Brain pericyte (primary cell): ENCODE data around the gene CLDN24.

ENCODE experiments used
- DNase-seq: peaks from one replicate; pipeline ENCODE4 v3.0.0-alpha.2; 2012; ENCODE audit warnings: low read depth, low spot score

The CLDN24 gene

GRCh38 chr4:183322326-183322725 is at the start of gene CLDN24:
Gene CLDN24 (minus strand): TSS chr4:183322426. CDS start chr4:183322426, 0 bp downstream.
- no peak for DNase-seq

- no peak for DNase-seq
Observed at GRCh38 chr4:183370786-183371185, 48.6 kb upstream of the CLDN24 start.

- DNase-seq: no peak
Observed at GRCh38 chr4:183369073-183369472, 46.8 kb upstream of the CLDN24 start.

- DNase-seq: no peak
Observed at GRCh38 chr4:183366206-183366835, 44.1 kb upstream of the CLDN24 start.

GRCh38 chr4:183364025-183364424 is 41.8 kb upstream of the CLDN24 start:
- no peak for DNase-seq

- no peak for DNase-seq
Observed at GRCh38 chr4:183362916-183363542, 40.8 kb upstream of the CLDN24 start.

GRCh38 chr4:183362036-183362435 is 39.8 kb upstream of the CLDN24 start:
- no peak for DNase-seq

- DNase-seq: no peak
Observed at GRCh38 chr4:183360161-183360919, 38.1 kb upstream of the CLDN24 start.

GRCh38 chr4:183358215-183358755 is 36.1 kb upstream of the CLDN24 start:
- DNase-seq: no peak

GRCh38 chr4:183356931-183357675 is 34.9 kb upstream of the CLDN24 start:
- no peak for DNase-seq

GRCh38 chr4:183356173-183356830 is 34.1 kb upstream of the CLDN24 start:
- no peak for DNase-seq

GRCh38 chr4:183355405-183355804 is 33.2 kb upstream of the CLDN24 start:
- DNase-seq: no peak

GRCh38 chr4:183354219-183354618 is 32.0 kb upstream of the CLDN24 start:
- no peak for DNase-seq

- no peak for DNase-seq
Observed at GRCh38 chr4:183353557-183353956, 31.3 kb upstream of the CLDN24 start.

- DNase-seq: no peak
Observed at GRCh38 chr4:183352546-183352945, 30.3 kb upstream of the CLDN24 start.

GRCh38 chr4:183350317-183351071 is 28.3 kb upstream of the CLDN24 start:
- no peak for DNase-seq

GRCh38 chr4:183349673-183350072 is 27.4 kb upstream of the CLDN24 start:
- no peak for DNase-seq

GRCh38 chr4:183348706-183349659 is 26.8 kb upstream of the CLDN24 start:
- DNase-seq: no peak

GRCh38 chr4:183348136-183348535 is 25.9 kb upstream of the CLDN24 start:
- no peak for DNase-seq
